Dermis blood vessel endothelial cell (primary cell): ENCODE measurements around the gene TTC23L. TPM values are rescaled to one million over a fixed set of nuclear protein-coding genes. Genes with fewer than 3 reads are reported as not detected.
A peak's percentile ranks its signal among the peaks of the same experiment; 100 is the strongest.

Experiments
- DNase-seq: peaks from one replicate; pipeline ENCODE4 v3.0.0; 2010
- total RNA-seq: library from RNA; depleted of rRNA; stranded (reverse); fragments of >200 nt; gene quantifications from 2 replicates; pipeline ENCODE4 v1.2.3, GENCODE V29; 2014

Gene TTC23L
- total RNA-seq, 1 donor from 2014 or later: under 0.01 TPM

DNA sequence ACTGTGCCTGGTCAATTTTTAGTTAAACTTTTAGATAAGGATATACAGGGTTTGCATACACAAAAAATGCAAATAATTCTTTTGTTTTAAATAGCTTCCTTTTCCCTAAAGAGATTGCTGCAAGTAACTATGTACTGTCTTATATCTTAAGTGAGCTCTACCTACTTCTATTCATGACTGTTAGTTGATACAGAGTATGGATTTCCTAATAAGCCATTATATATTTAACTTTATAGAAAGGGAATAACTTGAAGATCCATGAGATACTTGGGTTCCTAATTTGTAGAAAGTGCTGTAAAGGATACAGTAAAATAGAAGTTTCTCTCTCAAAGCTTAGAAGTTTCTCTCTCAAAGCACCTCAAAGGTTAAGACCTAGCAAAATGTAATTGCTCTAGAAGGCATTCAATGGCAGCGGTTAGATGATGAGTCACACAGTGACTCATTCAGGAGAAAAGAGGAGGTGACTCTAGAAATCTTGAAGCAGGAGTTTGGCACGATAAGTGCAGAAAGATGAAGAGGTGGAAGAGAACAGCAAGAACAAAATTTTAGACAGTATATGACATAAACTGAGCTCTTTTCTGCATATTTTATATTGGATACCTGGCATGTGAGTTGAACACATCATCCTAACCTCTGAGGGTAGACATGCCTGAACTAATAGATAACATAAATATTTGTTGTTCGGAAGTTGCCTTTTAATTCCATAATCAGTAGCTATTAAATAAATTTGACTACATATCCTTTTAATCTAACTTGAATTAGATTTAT, 84.9 kb downstream of the TTC23L start:
- peak; percentile 84 for DNase-seq

- DNase-seq: no peak
These were observed 85.5 kb downstream of the TTC23L start for GRCh38 chr5:34924462-34924765.

DNA sequence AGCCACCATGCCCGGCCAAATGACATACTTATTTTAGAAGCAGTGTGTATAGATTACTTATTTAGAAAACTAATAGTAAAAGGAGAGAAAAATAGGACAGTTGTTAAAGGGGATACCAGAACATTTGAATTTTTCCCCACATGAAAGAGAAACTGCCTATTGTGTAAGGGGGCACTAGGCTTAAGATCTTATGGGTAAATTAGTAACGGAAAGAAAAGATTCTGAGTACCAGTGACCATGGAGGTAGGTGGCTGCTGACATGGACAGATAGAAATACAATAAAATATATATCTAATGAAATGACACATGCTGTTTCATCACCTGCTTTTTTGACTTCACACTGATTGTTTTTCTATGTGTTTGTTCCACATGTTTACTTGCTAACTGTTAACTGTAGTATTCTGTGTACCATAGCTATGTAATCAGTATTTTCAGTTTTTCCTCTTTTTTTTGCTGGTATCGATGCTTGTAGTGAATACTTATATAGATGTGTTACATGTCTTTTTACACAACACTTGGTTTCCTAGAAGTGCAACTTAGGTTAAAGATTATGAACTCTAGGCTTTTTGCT, 87.4 kb downstream of the TTC23L start:
- no peak for DNase-seq

DNA sequence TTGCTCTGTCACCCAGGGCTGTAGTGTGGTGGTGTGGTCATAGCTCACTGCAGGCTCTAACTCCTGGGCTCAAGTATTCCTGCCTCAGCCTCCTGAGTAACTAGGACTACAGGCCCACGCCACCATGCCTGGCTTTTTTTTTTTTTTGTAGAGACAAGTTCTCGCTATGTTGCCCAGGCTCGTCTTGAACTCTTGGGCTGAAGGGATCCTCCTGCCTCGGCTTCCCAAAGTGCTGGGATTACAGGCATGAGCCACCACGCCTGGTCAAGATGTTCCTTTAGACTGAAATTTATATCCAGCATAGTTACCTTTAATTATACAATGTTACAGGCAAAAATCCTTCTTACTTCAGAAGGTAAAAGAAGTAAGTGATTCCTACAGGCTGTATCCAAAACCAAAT, 88.8 kb downstream of the TTC23L start:
- DNase-seq: no peak

DNA sequence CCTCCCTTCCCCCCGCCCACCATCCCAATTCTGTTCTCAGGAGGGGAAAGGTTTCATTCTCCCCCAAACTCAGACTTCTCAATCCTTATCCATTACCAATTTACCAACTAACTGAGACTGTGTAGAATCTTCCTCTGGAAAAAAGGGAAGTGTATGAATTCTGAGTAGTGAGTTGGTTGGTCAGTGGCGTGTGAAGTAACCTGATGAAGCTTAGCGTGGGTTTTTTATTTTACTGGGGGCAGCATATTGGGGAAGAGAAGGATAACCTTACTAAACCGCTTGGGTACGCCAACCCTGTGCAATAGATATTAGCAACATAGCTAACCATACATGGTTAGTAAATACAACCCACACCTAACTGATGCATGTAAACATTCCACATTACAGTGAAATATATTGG, 89.3 kb downstream of the TTC23L start:
- no peak for DNase-seq

DNA sequence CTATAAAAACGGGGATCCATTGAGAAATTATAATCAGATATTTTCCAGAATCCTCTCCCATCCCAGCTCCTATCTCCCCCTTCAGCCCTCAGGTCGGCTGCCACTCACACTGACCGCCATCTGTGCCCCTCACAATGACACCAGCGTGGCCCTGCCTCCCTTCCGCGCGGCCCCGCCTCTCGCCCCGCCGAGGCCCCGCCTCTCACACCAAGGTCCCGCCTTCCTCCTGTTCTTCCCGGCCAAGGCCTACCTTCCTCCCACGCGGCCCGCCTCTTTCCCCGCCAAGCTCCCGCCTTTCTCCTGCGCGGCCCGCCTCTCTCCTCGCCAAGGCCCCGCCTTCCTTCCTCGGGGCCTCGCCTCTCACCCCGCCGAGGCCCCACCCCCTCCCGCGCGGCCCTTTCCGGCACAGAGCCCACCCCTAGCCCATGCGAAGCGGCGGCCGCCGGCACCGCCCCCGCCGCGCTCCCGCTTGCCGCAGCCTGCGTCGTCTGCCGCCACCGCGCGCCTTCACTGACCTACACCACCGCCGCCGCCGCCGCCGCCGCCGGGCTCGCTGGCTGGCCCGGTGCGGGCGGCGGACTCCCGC, 90.3 kb downstream of the TTC23L start, which contains the start of gene DNAJC21:
TSS of gene DNAJC21 (plus strand) at position 426 of the 586 bp plus-strand sequence. CDS start 261 bp downstream, outside the sequence.
- peak; percentile 98 for DNase-seq

DNA sequence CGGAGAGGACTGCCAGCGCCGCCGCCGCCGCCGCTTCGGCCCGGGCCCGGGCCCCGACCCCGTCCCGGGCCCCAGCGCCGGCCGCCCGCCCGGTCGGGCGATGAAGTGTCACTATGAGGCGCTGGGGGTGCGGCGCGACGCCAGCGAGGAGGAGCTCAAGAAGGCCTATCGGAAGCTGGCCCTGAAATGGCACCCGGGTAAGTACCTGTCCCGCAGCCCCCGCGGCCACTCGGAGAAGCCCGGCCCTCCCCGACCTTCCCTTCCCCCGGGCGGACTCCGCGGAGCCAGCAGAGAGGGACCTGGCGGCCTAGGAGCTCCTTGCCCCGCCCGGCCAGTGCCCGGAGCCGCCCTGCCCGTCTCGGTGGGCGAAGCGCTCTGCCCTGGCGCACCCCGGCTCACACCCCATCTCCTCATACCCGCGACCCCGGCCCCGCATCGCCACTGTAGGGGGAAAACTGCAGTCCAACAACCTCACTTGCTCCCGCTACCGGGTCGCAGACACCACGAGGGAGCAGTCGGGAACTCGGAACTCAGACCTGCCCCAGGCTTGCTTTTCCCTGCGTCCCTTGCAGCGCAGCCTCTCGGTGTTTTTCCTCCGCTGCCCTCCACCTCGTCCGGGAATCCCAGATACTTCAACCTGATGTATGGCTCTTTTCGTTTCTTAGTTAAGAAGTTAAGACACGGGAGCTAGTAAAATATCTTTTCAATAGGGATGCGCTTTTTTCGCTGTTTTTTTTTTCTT, 90.9 kb downstream of the TTC23L start:
- peak; percentile 84 for DNase-seq

DNA sequence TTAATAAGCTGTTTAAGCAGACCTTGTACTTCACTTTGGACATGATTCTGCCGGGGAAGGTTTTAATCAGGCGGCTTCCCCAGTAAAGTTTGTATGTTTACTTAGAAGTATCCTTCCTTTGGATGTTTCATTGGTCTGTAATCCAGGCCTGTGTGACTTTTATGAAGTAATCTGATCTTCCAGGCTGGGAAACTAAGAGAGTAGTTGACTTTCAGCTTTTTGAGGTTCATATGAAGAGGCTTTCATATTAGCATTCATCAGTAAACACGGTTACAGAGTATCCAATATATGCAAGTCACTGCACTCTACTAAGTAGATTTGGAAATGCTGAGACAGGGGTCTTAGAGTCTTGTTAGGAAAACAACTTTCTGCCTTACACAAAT, 91.5 kb downstream of the TTC23L start:
- DNase-seq: peak; percentile 44

DNA sequence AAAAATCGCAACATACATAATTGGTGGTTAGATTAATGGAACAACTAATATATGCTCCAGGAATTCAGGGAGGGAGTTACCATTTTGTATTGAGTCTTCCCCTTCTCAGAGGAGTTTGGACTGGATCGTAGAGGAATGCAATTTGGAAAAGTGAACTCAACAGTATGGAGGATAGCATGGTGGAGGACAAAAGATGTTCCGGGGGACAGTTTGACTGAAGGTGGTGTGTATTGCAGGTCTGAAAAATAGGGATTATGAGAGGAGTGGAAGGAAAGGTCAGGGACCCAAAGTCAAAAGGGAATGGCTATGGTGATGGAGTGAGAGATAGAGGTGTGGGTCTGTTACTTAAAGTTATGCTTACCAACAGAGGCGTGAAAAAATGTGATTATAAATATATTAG, 91.9 kb downstream of the TTC23L start:
- no peak for DNase-seq

DNA sequence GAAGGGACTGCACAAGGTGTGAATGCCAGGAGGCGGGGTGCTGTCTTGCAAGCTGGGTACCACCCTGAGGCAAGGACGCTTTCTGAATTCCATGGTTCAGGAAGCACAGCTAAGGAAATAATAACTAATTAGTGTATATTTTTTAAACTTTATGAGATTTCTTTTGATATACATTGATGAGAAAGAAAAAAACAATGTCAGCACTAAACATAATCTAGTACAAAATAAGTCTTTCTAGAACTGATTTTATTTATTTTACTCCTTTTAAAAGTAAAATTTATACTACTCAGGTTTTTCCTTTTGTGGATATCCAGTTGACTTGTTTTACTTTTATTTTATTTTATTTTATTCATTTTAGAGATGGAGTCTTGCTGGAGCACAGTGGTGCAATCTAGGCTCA, 94.0 kb downstream of the TTC23L start:
- DNase-seq: no peak

DNA sequence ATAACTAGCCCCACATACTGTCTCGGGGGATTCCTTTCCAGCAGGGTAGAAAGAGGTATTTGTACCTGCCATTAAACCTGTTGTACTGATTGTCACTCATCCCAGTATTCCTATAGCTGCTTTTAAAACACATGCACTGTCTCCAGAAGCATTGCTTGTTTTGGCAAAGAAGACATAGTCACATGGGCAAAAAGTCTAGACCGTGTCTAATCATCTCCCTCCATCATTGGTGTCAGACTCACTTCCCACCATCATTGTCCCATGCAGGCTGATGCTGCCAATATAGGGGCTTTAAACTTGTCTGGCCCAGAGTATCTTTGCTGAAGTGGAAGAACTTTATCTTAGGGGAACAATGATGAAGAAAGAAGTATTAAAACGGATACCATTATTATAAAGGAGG, 103.0 kb downstream of the TTC23L start:
- DNase-seq: no peak

DNA sequence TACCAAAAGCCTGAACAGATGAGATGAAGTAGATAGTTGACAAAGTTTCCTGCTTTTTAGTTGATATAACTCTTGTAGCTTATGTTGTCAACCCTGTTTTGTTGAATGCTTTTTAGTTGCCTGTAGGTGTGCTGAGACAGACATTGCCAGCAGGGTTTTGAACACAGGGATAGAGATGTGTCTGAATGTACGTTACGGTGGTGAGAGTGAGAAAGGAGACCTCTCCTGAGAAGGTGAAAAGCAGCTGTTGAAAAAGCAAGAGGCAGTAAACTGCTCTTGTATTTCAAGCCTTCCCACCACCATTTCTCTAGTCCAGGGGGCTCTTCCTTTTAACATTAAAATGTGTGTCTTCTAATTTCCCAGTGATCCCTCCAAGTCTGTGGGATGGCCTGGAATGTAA, 105.1 kb downstream of the TTC23L start:
- DNase-seq: no peak

DNA sequence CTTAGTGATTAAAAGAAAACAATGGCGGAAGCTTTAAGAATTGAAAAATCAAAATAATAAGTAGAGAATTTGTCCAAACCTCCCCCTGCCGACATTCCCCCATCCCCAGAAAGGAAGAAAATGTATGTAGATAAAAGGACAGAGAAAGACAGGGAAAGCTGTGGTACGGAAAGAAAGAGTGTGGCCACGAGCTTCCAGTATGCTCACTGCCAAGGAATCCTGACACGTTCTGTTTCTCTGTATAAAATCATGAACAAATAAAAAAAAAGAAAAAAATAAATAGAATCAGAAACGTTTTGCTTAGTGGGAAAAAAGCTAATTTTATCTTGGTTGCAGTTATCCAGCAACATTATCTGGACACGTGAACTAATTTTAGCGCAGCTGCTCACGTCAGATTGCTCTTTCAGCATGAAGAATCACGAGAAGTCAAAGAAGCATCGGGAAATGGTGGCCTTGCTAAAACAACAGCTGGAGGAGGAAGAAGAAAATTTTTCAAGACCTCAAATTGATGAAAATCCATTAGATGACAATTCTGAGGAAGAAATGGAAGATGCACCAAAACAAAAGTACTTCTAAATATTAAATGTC, 105.6 kb downstream of the TTC23L start:
- no peak for DNase-seq

Other genes starting within 250 kb of the TTC23L start
- 204 and 257 TPM in 2 replicates for gene RAI14, start 182.8 kb upstream of the TTC23L start, total RNA-seq
- 13.8 and 18.5 TPM in 2 replicates for gene RAD1, start 76.3 kb downstream of the TTC23L start, total RNA-seq
- gene BRIX1, start 76.5 kb downstream of the TTC23L start, total RNA-seq: 27.7 and 28.6 TPM in 2 replicates
- gene DNAJC21, start 90.4 kb downstream of the TTC23L start, total RNA-seq: 44.1 and 48.0 TPM in 2 replicates
- gene AGXT2, start 208.8 kb downstream of the TTC23L start, total RNA-seq: 0.05 TPM in 1 of 2 replicates, not detected in the other